NCI-H146 (cell line): ENCODE data around the gene TNFRSF14.
A peak's percentile ranks its signal among the peaks of the same experiment; 100 is the strongest.

Experiments used
- DNase-seq: peaks from one replicate; lab custom pipeline; 2025; lab: John Stamatoyannopoulos, UW

The TNFRSF14 gene

GRCh38 chr1:2553871-2554620 lies 2.1 kb upstream of the TNFRSF14 start:
- DNase-seq, result no peak

GRCh38 chr1:2554621-2555387 lies 1.4 kb upstream of the TNFRSF14 start:
- no peak for DNase-seq

GRCh38 chr1:2555634-2556276 lies 416 bp upstream of the TNFRSF14 start:
- DNase-seq, result peak; percentile 14

GRCh38 chr1:2556678-2557481 lies 709 bp downstream of the TNFRSF14 start:
- peak; percentile 44 for DNase-seq

- DNase-seq, result no peak
Observed at GRCh38 chr1:2557482-2558400, 1.6 kb downstream of the TNFRSF14 start.

- no peak for DNase-seq
Observed at GRCh38 chr1:2558420-2558819, 2.2 kb downstream of the TNFRSF14 start.

- no peak for DNase-seq
Observed at GRCh38 chr1:2558861-2559260, 2.7 kb downstream of the TNFRSF14 start.

- DNase-seq, result no peak
Observed at GRCh38 chr1:2559509-2560298, 3.5 kb downstream of the TNFRSF14 start.

GRCh38 chr1:2560299-2561073 lies 4.3 kb downstream of the TNFRSF14 start:
- DNase-seq, result no peak

- DNase-seq, result peak; percentile 41
Observed at GRCh38 chr1:2561446-2561845, 5.3 kb downstream of the TNFRSF14 start.

- no peak for DNase-seq
Observed at GRCh38 chr1:2561898-2562895, 6.0 kb downstream of the TNFRSF14 start.

- DNase-seq, result no peak
Observed at GRCh38 chr1:2563205-2563604, 7.0 kb downstream of the TNFRSF14 start.

GRCh38 chr1:2564006-2564814 lies 8.0 kb downstream of the TNFRSF14 start:
- no peak for DNase-seq

- DNase-seq, result peak; percentile 73
Observed at GRCh38 chr1:2564815-2565374, 8.7 kb downstream of the TNFRSF14 start.

- no peak for DNase-seq
Observed at GRCh38 chr1:2566101-2567045, 10.2 kb downstream of the TNFRSF14 start.
